Chondrocyte (in vitro differentiated cells): Measurements from ENCODE around the gene GAS2L1. TPM values are rescaled to one million over a fixed set of nuclear protein-coding genes. Genes with fewer than 3 reads are reported as not detected.

ENCODE experiments used
- DNase-seq: peaks from one replicate; pipeline ENCODE4 v3.0.0; 2021; ENCODE audit warnings: mixed read lengths, low spot score
- H3K27ac Mint-ChIP-seq: one replicate; pipeline ENCODE4 v1.8.0; 2021; ENCODE audit warnings: mild to moderate bottlenecking, moderate library complexity, mixed read lengths; ENCODE audit not compliant: unreplicated experiment
- H3K27me3 Mint-ChIP-seq: 2 replicates; pipeline ENCODE4 v1.8.0; 2021; ENCODE audit warnings: low read depth, mixed read lengths
- H3K36me3 Mint-ChIP-seq: 2 replicates; pipeline ENCODE4 v1.8.0; 2021; ENCODE audit warnings: low read depth, mixed read lengths
- H3K4me1 Mint-ChIP-seq: 2 replicates; pipeline ENCODE4 v1.8.0; 2021; ENCODE audit warnings: low read depth, mild to moderate bottlenecking, mixed read lengths
- H3K4me3 Mint-ChIP-seq: one replicate; pipeline ENCODE4 v1.8.0; 2021; ENCODE audit warnings: mild to moderate bottlenecking, moderate library complexity, mixed read lengths; ENCODE audit not compliant: unreplicated experiment
- H3K9me3 Mint-ChIP-seq: 2 replicates; pipeline ENCODE4 v1.8.0; 2021; ENCODE audit warnings: low read depth, mixed read lengths
- total RNA-seq: library from RNA; stranded (reverse); gene quantifications from 3 replicates; pipeline ENCODE4 v1.2.1, GENCODE V29; 2021
- TF ChIP-seq, protein P1 (sequence below): fragments of 200-600 bp; sonication (generic); IDR thresholded peaks from 2 replicates; pipeline ENCODE4 v1.5.0; 2021; ENCODE audit warnings: antibody characterized with exemption, mild to moderate bottlenecking, moderate library complexity

The GAS2L1 gene
- total RNA-seq, 1 donor from 2014 or later: 34.5 TPM

DNA sequence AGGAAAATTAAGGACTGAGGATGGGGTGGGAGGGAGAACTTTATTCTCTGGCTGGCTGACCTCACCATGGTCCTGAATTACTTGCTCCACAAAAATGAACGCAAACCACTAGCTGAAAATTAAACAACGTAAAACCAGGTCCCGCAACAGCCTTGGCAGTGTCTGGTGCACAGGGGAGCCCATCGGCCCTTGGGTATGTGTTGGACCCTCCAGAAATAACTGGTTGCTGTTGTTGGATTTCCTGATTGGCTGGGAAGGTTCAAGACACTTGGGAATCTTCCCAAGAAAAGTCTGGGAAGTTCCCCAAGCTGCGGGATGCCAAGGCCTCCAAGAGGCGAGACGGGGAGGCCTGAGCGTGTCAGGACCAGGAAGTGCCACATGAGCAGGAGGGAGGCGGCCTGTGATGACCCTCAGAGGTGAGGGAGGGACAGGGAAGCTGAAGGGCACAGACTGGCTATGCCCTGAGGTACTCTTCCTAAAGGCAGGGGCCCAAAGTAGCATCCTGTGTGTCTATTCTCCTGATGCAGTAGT, 19.4 kb downstream of the GAS2L1 start:
- H3K27me3 Mint-ChIP-seq: no peaks in the 10 kb centered on the region

DNA sequence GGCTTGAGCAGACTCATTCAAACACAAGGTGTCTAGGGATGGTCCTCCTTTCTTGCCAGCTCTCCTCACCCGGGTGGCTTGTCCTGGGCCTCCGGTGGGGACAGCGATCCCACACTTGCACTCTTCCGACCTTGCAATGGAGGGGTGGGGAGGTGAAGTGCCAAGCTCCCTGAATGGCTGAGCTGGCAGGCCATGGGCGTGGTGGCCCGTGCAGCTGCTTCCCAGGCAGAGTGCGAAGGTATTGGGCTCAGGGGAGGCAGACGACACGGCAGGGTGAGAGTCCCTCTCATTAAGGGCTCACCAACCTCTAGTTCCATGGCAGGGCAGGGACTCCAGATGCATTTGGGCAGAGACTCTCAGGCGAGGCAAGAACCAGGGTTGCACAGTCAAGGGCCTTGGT, 20.0 kb downstream of the GAS2L1 start:
- Mint-ChIP-seq H3K27me3 (no peaks in the 10 kb centered on the region), H3K9me3 (no peaks in the 10 kb centered on the region), H3K27ac (no peak overlapping the region), H3K4me1 (peaks cover 3% of the 10 kb centered on the region), H3K4me3 (no peak overlapping the region), H3K36me3 (peaks cover 6% of the 10 kb centered on the region)
- DNase-seq: no peak
- TF ChIP-seq, protein P1, sequence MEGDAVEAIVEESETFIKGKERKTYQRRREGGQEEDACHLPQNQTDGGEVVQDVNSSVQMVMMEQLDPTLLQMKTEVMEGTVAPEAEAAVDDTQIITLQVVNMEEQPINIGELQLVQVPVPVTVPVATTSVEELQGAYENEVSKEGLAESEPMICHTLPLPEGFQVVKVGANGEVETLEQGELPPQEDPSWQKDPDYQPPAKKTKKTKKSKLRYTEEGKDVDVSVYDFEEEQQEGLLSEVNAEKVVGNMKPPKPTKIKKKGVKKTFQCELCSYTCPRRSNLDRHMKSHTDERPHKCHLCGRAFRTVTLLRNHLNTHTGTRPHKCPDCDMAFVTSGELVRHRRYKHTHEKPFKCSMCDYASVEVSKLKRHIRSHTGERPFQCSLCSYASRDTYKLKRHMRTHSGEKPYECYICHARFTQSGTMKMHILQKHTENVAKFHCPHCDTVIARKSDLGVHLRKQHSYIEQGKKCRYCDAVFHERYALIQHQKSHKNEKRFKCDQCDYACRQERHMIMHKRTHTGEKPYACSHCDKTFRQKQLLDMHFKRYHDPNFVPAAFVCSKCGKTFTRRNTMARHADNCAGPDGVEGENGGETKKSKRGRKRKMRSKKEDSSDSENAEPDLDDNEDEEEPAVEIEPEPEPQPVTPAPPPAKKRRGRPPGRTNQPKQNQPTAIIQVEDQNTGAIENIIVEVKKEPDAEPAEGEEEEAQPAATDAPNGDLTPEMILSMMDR: no peak

More for the DNA sequence above, 19.4 kb downstream of the GAS2L1 start:
- TF ChIP-seq, protein P1: no peak
- DNase-seq: no peak
- peaks cover 6% of the 10 kb centered on the region for H3K36me3 Mint-ChIP-seq
- no peaks in the 10 kb centered on the region for H3K9me3 Mint-ChIP-seq
- no peak overlapping the region for H3K27ac Mint-ChIP-seq
- no peak overlapping the region for H3K4me3 Mint-ChIP-seq
- H3K4me1 Mint-ChIP-seq: peaks cover 2% of the 10 kb centered on the region

DNA sequence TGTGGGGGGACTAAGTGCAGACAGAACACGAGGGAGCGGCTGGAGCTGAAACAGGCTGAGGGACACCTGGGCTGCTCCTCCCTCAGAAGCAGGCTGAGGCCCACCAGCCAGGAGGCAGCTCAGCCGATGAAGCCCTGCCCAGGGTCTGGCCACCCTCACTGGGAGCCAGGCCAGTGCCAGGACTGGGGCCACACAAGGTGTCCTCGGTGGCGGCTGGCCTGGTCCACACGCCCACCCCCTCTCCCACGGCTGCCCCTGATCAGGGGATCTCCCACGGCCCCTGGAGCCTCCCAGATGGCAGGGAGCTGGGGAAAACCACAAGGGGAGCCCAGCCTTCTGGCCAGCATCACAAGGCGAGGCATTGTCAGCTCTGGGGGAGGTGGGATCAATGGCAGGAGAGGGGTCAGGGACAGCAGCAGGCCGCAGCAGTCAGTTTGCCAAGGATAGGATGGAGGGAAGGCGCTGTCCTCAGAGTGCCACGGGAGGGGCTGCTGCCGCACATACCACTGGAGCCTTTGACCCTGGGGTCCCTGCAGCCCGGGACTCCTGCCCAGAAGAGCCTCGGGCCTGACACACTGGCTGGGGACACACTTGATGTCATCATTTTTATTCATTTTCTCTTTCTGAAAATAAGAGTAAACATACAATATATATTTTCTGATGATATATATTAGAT, 20.8 kb downstream of the GAS2L1 start:
- DNase-seq: no peak
- Mint-ChIP-seq H3K27me3 (no peaks in the 10 kb centered on the region), H3K27ac (no peak overlapping the region), H3K4me1 (peaks cover 3% of the 10 kb centered on the region), H3K9me3 (no peaks in the 10 kb centered on the region), H3K36me3 (peaks cover 6% of the 10 kb centered on the region), H3K4me3 (no peak overlapping the region)
- TF ChIP-seq, protein P1: no peak

DNA sequence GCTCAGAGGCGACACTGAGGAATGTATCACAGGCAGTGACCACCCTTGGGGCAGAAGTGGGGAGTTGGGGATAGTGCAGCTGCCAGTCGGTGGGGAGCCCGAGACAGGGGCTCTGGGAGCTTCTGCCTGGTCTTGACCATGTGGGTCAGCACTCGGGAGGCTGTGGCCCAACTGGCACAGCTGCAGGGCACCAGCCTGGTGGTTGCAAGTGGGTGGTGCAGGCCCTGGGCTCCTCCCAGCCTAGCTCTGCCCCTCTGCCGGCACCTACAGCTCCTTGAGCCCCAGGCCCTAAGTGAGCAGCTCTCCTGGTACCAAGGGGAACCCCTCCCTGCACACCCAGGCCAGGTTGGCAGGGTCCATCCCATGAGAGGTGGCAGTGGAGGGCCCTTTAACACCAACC, 21.6 kb downstream of the GAS2L1 start:
- H3K9me3 Mint-ChIP-seq: no peaks in the 10 kb centered on the region
- TF ChIP-seq, protein P1: no peak
- no peaks in the 10 kb centered on the region for H3K27me3 Mint-ChIP-seq

DNA sequence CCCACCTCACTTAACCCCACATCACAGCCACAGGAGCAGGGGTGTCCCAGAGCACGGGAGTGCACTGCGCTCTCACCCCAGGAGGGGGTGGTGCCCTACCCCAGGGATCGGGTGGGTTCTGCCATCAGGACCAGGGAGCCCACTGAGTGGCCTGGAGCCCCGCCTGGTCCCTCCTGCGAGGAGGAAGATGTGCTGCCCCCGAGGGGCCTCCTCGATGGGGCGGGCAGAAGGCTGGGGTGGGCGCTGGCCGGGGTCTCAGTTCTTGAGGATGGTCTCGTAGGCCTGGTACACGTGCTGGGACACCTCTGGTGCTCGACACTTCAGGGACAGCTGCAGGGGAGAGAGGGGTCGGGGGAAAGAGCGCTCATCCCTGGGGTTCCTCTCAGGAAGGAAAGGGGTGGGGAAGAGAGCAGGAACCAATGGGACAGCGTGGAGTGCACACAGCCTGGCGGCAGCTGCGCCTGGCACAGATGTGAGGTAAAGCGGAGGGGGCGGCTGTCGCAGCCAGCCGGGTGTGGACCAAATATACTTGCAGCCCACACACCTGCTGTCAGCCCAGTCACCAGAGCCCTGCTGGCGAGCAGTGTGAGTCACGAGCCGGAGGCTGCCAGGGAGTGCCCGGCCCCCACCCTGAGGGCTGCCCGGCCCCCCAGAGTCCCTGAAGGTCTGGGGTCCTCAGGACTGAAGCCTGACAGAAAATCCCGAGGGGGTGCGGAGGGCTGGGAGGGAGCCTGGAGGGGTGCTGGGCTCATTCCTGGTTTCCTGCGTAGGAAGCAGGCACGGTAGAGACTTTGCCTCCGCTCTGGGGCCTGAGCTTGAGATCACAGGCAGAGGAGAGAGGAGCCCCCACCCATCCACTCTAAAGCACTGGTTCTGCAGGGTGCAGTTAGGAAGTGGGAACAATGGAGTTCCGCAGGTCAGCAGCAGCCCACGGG, 22.4 kb downstream of the GAS2L1 start:
- peaks cover 3% of the 10 kb centered on the region for H3K4me1 Mint-ChIP-seq
- no peak overlapping the region for H3K27ac Mint-ChIP-seq
- H3K4me3 Mint-ChIP-seq: no peak overlapping the region

More for the DNA sequence above, 21.6 kb downstream of the GAS2L1 start:
- no peak for DNase-seq
- H3K4me1 Mint-ChIP-seq: peaks cover 3% of the 10 kb centered on the region
- H3K4me3 Mint-ChIP-seq: no peak overlapping the region
- no peak overlapping the region for H3K27ac Mint-ChIP-seq
- peaks cover 6% of the 10 kb centered on the region for H3K36me3 Mint-ChIP-seq

More for the DNA sequence above, 22.4 kb downstream of the GAS2L1 start:
- TF ChIP-seq, protein P1: no peak
- DNase-seq: no peak
- Mint-ChIP-seq H3K27me3 (no peaks in the 10 kb centered on the region), H3K9me3 (no peaks in the 10 kb centered on the region), H3K36me3 (peaks cover 10% of the 10 kb centered on the region)
